ENCODE results near the gene U2SURP.

- TF ChIP-seq REST (IDR thresholded peaks at IDR 0.05; ENCODE audit: low read depth, low read length) (no peak), TCF12 (IDR thresholded peaks at IDR 0.05; ENCODE audit: low read depth, low read length) (no peak), CTCF (IDR thresholded peaks at IDR 0.05 in 2 of 3, conservative IDR thresholded peaks at IDR 0.05 in 1 of 3; ENCODE audit: control insufficient read depth in 2 of 3, extremely low read depth in 1 of 3, insufficient read depth in 1 of 3, low read depth in 3 of 3, low read length in 3 of 3) (no peak), RFX5 (IDR thresholded peaks at IDR 0.05; ENCODE audit: low read depth, low read length) (no peak), RAD21 (IDR thresholded peaks at IDR 0.05; ENCODE audit: insufficient read depth, low read depth, low read length) (no peak), EP300 (IDR thresholded peaks at IDR 0.05; ENCODE audit: borderline replicate concordance in 1 of 2, control insufficient read depth in 1 of 2, low read depth in 2 of 2, low read length in 2 of 2) (no peak), NRF1 (conservative IDR thresholded peaks at IDR 0.05; ENCODE audit: low read depth, low read length) (no peak)
Measured at GRCh38 chr3:143031327-143031726, 30.0 kb downstream of the U2SURP start.
